IMR-90 (cell line): ENCODE results near the gene SLC7A6. TPM values are rescaled to one million over a fixed set of nuclear protein-coding genes. Genes with fewer than 3 reads are reported as not detected.

Experiments used
- ATAC-seq: fragments of 200-7000 bp; cut with Tn5 transposase; 2 replicates; pipeline ENCODE4 v1.9.1; 2020; ENCODE audit warnings: low read depth, mild to moderate bottlenecking, moderate library complexity
- BruUV-seq: library from RNA; stranded (reverse); fragments of 400-500 nt; replicated peaks from 2 replicates; lab custom pipeline; 2021; lab: Mats Ljungman, UMichigan
- CTCF ChIA-PET: fragments of 300-600 bp; formaldehyde crosslinking; extraction: SDS; loops from one replicate; lab custom pipeline; 2021; ENCODE audit warnings: antibody characterized with exemption; lab: Yijun Ruan, JAX
- POLR2A ChIA-PET: fragments of 300-600 bp; sonication (Branson Sonifier 250); formaldehyde crosslinking; loops from one replicate; lab custom pipeline; 2022; ENCODE audit warnings: antibody characterized with exemption; ENCODE audit not compliant: unreplicated experiment; lab: Charles Lee
- DNase-seq: peaks from one replicate; pipeline ENCODE4 v3.0.0; 2013
- H2AFZ ChIP-seq: replicated peaks from 2 replicates; pipeline ENCODE3; 2013; ENCODE audit warnings: low read length, mild to moderate bottlenecking; ENCODE audit not compliant: poor library complexity
- H2AK5ac ChIP-seq: 2 replicates; pipeline ENCODE4 v1.6.1; 2013; ENCODE audit warnings: low read depth, low read length, inconsistent platforms
- H2AK9ac ChIP-seq: replicated peaks from 2 replicates; pipeline ENCODE3; 2013; ENCODE audit warnings: mild to moderate bottlenecking, low read depth, low read length, moderate library complexity; ENCODE audit not compliant: poor library complexity
- H2BK120ac ChIP-seq: 2 replicates; pipeline ENCODE4 v1.6.1; 2013; ENCODE audit warnings: low read depth, low read length, inconsistent platforms
- H2BK15ac ChIP-seq: 3 replicates; pipeline ENCODE4 v1.6.1; 2013; ENCODE audit warnings: low read depth, low read length, inconsistent platforms
- H2BK20ac ChIP-seq: 2 replicates; pipeline ENCODE4 v1.6.1; 2013; ENCODE audit warnings: low read depth, mild to moderate bottlenecking, inconsistent platforms, low read length, moderate library complexity
- H2BK5ac ChIP-seq: 2 replicates; pipeline ENCODE4 v1.6.1; 2013; ENCODE audit warnings: mild to moderate bottlenecking, low read depth, low read length, inconsistent platforms; ENCODE audit not compliant: poor library complexity, severe bottlenecking
- H3K14ac ChIP-seq: replicated peaks from 2 replicates; pipeline ENCODE4 v1.6.1; 2013; ENCODE audit warnings: low read depth, low read length, inconsistent platforms
- H3K18ac ChIP-seq: 2 replicates; pipeline ENCODE4 v1.6.1; 2013; ENCODE audit warnings: low read depth, low read length, control low read depth
- H3K23ac ChIP-seq: 2 replicates; pipeline ENCODE4 v1.6.1; 2013; ENCODE audit warnings: low read depth, low read length, inconsistent platforms
- H3K27ac ChIP-seq: 2 replicates; pipeline ENCODE4 v1.5.1; 2013; ENCODE audit warnings: mild to moderate bottlenecking, control low read depth, low read length; ENCODE audit not compliant: insufficient read depth
- H3K27me3 ChIP-seq: 2 replicates; pipeline ENCODE4 v1.6.1; 2013; ENCODE audit warnings: low read length; ENCODE audit not compliant: control insufficient read depth, insufficient read depth
- H3K36me3 ChIP-seq: 2 replicates; pipeline ENCODE4 v1.6.1; 2013; ENCODE audit warnings: low read length, mixed read lengths; ENCODE audit not compliant: control insufficient read depth, insufficient read depth
- H3K4ac ChIP-seq: 2 replicates; pipeline ENCODE4 v1.6.1; 2013; ENCODE audit warnings: low read depth, low read length, inconsistent platforms
- H3K4me1 ChIP-seq: 2 replicates; pipeline ENCODE4 v1.6.1; 2013; ENCODE audit warnings: low read length, mixed read lengths; ENCODE audit not compliant: control insufficient read depth, insufficient read depth
- H3K4me2 ChIP-seq: 2 replicates; pipeline ENCODE4 v1.6.1; 2013; ENCODE audit warnings: low read depth, mild to moderate bottlenecking, control low read depth, low read length, moderate library complexity
- H3K4me3 ChIP-seq: 2 replicates; pipeline ENCODE4 v1.5.1; 2013; ENCODE audit warnings: low read depth, mild to moderate bottlenecking, control low read depth, low read length, moderate library complexity; ENCODE audit not compliant: insufficient read depth
- H3K56ac ChIP-seq: 2 replicates; pipeline ENCODE4 v1.6.1; 2013; ENCODE audit warnings: low read length, inconsistent platforms; ENCODE audit not compliant: insufficient read depth; ENCODE audit errors: extremely low read depth
- H3K79me1 ChIP-seq, 2 experiments: 2 replicates each; pipeline ENCODE4 v1.6.1; 2013; ENCODE audit warnings: low read length in 2 of 2, inconsistent platforms in 1 of 2, low read depth in 1 of 2
- H3K9ac ChIP-seq: 2 replicates; pipeline ENCODE4 v1.6.1; 2013; ENCODE audit warnings: low read depth, low read length, control low read depth
- H3K9me1 ChIP-seq: 2 replicates; pipeline ENCODE4 v1.6.1; 2013; ENCODE audit warnings: low read length, inconsistent platforms; ENCODE audit not compliant: insufficient read depth
- H3K9me3 ChIP-seq: 2 replicates; pipeline ENCODE4 v1.6.1; 2013; ENCODE audit warnings: low read length; ENCODE audit not compliant: control insufficient read depth, insufficient read depth
- H4K20me1 ChIP-seq: 2 replicates; pipeline ENCODE4 v1.6.1; 2013; ENCODE audit warnings: low read length, inconsistent platforms; ENCODE audit not compliant: insufficient read depth
- H4K5ac ChIP-seq: 2 replicates; pipeline ENCODE4 v1.6.1; 2013; ENCODE audit warnings: mild to moderate bottlenecking, low read depth, low read length, control low read depth
- H4K8ac ChIP-seq, 2 experiments: 2 replicates each; pipeline ENCODE4 v1.6.1; 2013; ENCODE audit warnings: low read depth in 2 of 2, low read length in 2 of 2, control low read depth in 1 of 2, inconsistent platforms in 1 of 2
- H4K91ac ChIP-seq: 2 replicates; pipeline ENCODE4 v1.6.1; 2013; ENCODE audit warnings: low read depth, low read length, inconsistent platforms; ENCODE audit not compliant: insufficient read depth
- CEBPB ChIP-seq: IDR thresholded peaks from 2 replicates; pipeline ENCODE4 v1.6.1; 2012; ENCODE audit warnings: low read depth, low read length, improper control_type of control experiment
- CHD1 ChIP-seq: IDR thresholded peaks from 2 replicates; pipeline ENCODE4 v1.6.1; 2012; ENCODE audit warnings: low read depth, low read length, improper control_type of control experiment
- CTCF ChIP-seq: conservative IDR thresholded peaks from 2 replicates; pipeline ENCODE4 v1.5.1; 2012; ENCODE audit warnings: mild to moderate bottlenecking, low read depth, low read length, improper control_type of control experiment
- MAZ ChIP-seq: IDR thresholded peaks from 2 replicates; pipeline ENCODE4 v1.6.1; 2012; ENCODE audit warnings: low read depth, mild to moderate bottlenecking, low read length, improper control_type of control experiment, moderate library complexity, borderline replicate concordance
- NFE2L2 ChIP-seq: fragments of 150-350 bp; IDR thresholded peaks from 2 replicates; pipeline ENCODE4 v1.6.1; 2016; ENCODE audit warnings: low read depth, mild to moderate bottlenecking, low read length
- RAD21 ChIP-seq: IDR thresholded peaks from 2 replicates; pipeline ENCODE4 v1.6.1; 2012; ENCODE audit warnings: low read length, improper control_type of control experiment
- RCOR1 ChIP-seq: IDR thresholded peaks from 2 replicates; pipeline ENCODE4 v1.6.1; 2012; ENCODE audit warnings: mild to moderate bottlenecking, low read length, improper control_type of control experiment; ENCODE audit not compliant: insufficient replicate concordance
- RFX5 ChIP-seq: IDR thresholded peaks from 2 replicates; pipeline ENCODE4 v1.8.0; 2012; ENCODE audit warnings: low read depth, mild to moderate bottlenecking, low read length, moderate library complexity
- USF2 ChIP-seq: fragments of 150-350 bp; IDR thresholded peaks from 2 replicates; pipeline ENCODE4 v1.6.1; 2017; ENCODE audit warnings: mild to moderate bottlenecking, antibody characterized with exemption, low read length, low read depth
- whole genome bisulfite sequencing, 2 experiments: methylation state at CpG; one replicate each; pipeline versions ENCODE4 v1.1.5 to v1.1.7; 2013; ENCODE audit warnings: missing lambda C conversion rate in 2 of 2; ENCODE audit not compliant: insufficient read length in 1 of 2; ENCODE audit errors: extremely low coverage in 2 of 2; 5-methylcytosine and 5-hydroxymethylcytosine counted together
- dilution Hi-C: fragments of 300-500 bp; cut with HindIII; formaldehyde crosslinking; loops from one replicate; pipeline ENCODE4 v1.14.3; 2018; ENCODE audit warnings: low sequenced_read_pairs; ENCODE audit not compliant: unreplicated experiment
- in situ Hi-C: fragments of 300-500 bp; cut with MboI; formaldehyde crosslinking; loops from 3 replicates; pipeline ENCODE4 v1.14.3; 2019; ENCODE audit warnings: low sequenced_read_pairs, inconsistent platforms, mixed read lengths
- intact Hi-C: fragments of 100-400 bp; cut with micrococcal nuclease; formaldehyde crosslinking; loops from 2 replicates; pipeline ENCODE4 v1.10.0; 2022
- polyA plus RNA-seq, 3 experiments: library from polyadenylated mRNA; depleted of rRNA; stranded (reverse); fragments of >200 nt; gene quantifications; 2 replicates each; pipeline ENCODE4 v1.2.3, GENCODE V29; 2012; ENCODE audit warnings: low replicate concordance in 1 of 3
- total RNA-seq: library from RNA; depleted of rRNA; stranded (reverse); fragments of >200 nt; gene quantifications from 2 replicates; pipeline ENCODE4 v1.2.3, GENCODE V29; 2012

Gene SLC7A6
- total and polyA plus RNA-seq, 2 of the 4 experiments (the other 2 are of a cell fraction), result 29.4 to 36.1 TPM

DNA sequence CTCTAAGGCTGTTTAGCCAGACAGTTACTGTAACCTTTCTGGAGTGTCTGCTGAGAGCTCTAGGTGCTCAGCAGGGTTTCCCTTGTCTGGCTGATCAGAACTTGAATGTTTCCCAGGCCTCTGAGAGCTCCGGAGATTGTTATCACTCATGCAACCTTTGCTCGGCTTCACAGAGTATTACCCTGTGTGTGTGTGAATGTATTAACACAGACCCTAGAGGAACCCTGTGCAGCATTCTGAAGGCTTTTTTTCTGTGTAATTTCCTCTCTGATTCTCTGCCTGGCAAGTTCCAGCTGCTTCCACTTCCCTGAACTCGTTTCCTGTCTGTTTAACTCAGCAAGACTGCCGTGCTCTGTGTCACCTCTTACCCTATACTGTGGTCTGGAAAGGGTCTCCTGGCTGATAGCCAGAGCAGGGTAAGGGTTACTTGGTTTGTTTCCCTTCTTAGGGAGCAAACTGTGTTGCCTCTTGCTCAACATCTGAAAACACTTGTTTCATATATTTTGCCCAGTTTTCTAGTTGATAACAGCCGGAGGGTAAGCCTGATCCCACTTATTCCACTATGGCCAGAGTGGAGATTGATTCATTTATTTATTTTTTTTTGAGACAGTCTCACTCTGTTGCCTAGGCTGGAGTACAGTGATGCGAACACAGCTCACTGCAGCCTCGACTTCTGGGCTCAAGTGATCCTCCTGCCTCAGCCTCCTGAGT is 68.2 kb downstream of the SLC7A6 start:
- ChIA-PET CTCF (interaction anchor here (0.8 to 1.0 kb wide), 2 partner anchors 63 to 68 kb away, joined by 3 read pairs; partner anchors contain the start of gene SLC7A6), POLR2A (interaction anchor here (1.1 kb wide), 1 partner anchor 68 kb away, joined by 3 read pairs; the partner anchor contains the start of gene SLC7A6)
- ATAC-seq (peak; percentile 43), DNase-seq (peak; percentile 52)
- H3K27ac ChIP-seq, result peak overlapping the region; percentile 77
- H3K4me2 ChIP-seq, result peak overlapping the region; percentile 79
- H3K9ac ChIP-seq, result peak overlapping the region; percentile 25
- peak overlapping the region; percentile 29 to 96; a peak in 3 of 4 replicates for H4K8ac ChIP-seq
- H3K79me1 ChIP-seq, result peaks cover 0 to 16% of the 10 kb centered on the region in 2 experiments; a peak in 2 of 4 replicates
- peaks cover 13% of the 10 kb centered on the region for H3K4me1 ChIP-seq
- no peaks in the 10 kb centered on the region for H3K27me3 ChIP-seq
- H3K4ac ChIP-seq, result peak overlapping the region; percentile 86
- in situ Hi-C loops (no loop called here), intact Hi-C loops (no loop called here), dilution Hi-C loops (no loop called here)
- H2BK5ac ChIP-seq, result peak overlapping the region; percentile 91
- H4K20me1 ChIP-seq, result peaks cover 6% of the 10 kb centered on the region; the same call in 1 of the 2 replicates
- no CpG with 5 or more reads among the region's 7 CpGs for WGBS, 2 experiments
- peak overlapping the region; percentile 75 for H3K23ac ChIP-seq
- peak overlapping the region; percentile 84 for H2BK20ac ChIP-seq
- peak overlapping the region; percentile 44 for H2AFZ ChIP-seq
- H3K18ac ChIP-seq, result peak overlapping the region; percentile 91
- H2AK9ac ChIP-seq, result peak overlapping the region; percentile 65
- H3K9me1 ChIP-seq, result peaks cover 13% of the 10 kb centered on the region
- H2BK15ac ChIP-seq, result peak overlapping the region; percentile 65; the same call in 2 of the 3 replicates
- peak overlapping the region; percentile 83 for H4K91ac ChIP-seq
- peaks cover 7% of the 10 kb centered on the region for H3K36me3 ChIP-seq
- H4K5ac ChIP-seq, result peak overlapping the region; percentile 46
- no TSS peak for BruUV-seq
- no peaks in the 10 kb centered on the region for H3K9me3 ChIP-seq
- peak overlapping the region; percentile 90 for H2BK120ac ChIP-seq
- H3K4me3 ChIP-seq, result no peak overlapping the region
- peak overlapping the region; percentile 85 for H3K14ac ChIP-seq
- peak overlapping the region; percentile 75 for H3K56ac ChIP-seq
- no peak for TF ChIP-seq CEBPB
- no peak for TF ChIP-seq CTCF
- no peak for TF ChIP-seq RFX5
- TF ChIP-seq MAZ, result no peak
- no peak for TF ChIP-seq NFE2L2
- TF ChIP-seq RAD21, result no peak
- TF ChIP-seq RCOR1, result no peak
- TF ChIP-seq USF2, result no peak
- TF ChIP-seq CHD1, result no peak
- H2AK5ac ChIP-seq, result peak overlapping the region; percentile 60
